Activated B cell treated with CpG ODN at 0.5 μM for 24 hours (primary cell): Measurements from ENCODE around the gene RMI1. TPM values are rescaled to one million over a fixed set of nuclear protein-coding genes. Genes with fewer than 3 reads are reported as not detected.

Experiments used
- ATAC-seq: fragments of 200-7000 bp; cut with Tn5 transposase; one replicate; pipeline ENCODE4 v1.10.0; 2021; ENCODE audit warnings: low read depth, mild to moderate bottlenecking, moderate library complexity
- CTCF ChIA-PET: fragments of 350-600 bp; sonication (Branson Sonifier 250); formaldehyde crosslinking; loops from one replicate; lab custom pipeline; 2021; ENCODE audit warnings: antibody characterized with exemption; lab: Charles Lee
- POLR2A ChIA-PET: fragments of 350-600 bp; sonication (Branson Sonifier 250); formaldehyde crosslinking; loops from one replicate; lab custom pipeline; 2021; ENCODE audit warnings: antibody characterized with exemption; lab: Charles Lee
- DNase-seq: peaks from one replicate; pipeline ENCODE4 v3.0.0; 2022
- H3K27ac Mint-ChIP-seq: one replicate; pipeline ENCODE4 v1.8.0; 2020; ENCODE audit warnings: mixed read lengths
- H3K27me3 Mint-ChIP-seq: one replicate; pipeline ENCODE4 v1.8.0; 2021; ENCODE audit warnings: mixed read lengths
- H3K36me3 Mint-ChIP-seq: one replicate; pipeline ENCODE4 v1.8.0; 2021; ENCODE audit warnings: low read depth, mixed read lengths
- H3K4me1 Mint-ChIP-seq: one replicate; pipeline ENCODE4 v1.8.0; 2021; ENCODE audit warnings: mixed read lengths
- H3K4me3 Mint-ChIP-seq: one replicate; pipeline ENCODE4 v1.8.0; 2020; ENCODE audit warnings: mild to moderate bottlenecking, mixed read lengths
- H3K9me3 Mint-ChIP-seq: one replicate; pipeline ENCODE4 v1.8.0; 2020; ENCODE audit warnings: mixed read lengths
- intact Hi-C: fragments of 100-400 bp; cut with micrococcal nuclease; formaldehyde crosslinking; loops from one replicate; pipeline ENCODE4 v1.15.1; 2024
- total RNA-seq: library from RNA; stranded (reverse); gene quantifications from 2 replicates; pipeline ENCODE4 v1.2.3, GENCODE V29; 2022
- TF ChIP-seq, protein P1 (sequence below): fragments of 200-600 bp; IDR thresholded peaks from one replicate; pipeline ENCODE4 v1.8.0; 2022; ENCODE audit warnings: antibody characterized with exemption, mild to moderate bottlenecking

The RMI1 gene
- total RNA-seq, 1 donor from 2014 or later = 8.5 TPM

GRCh38 chr9:83981126-83981871 lies 694 bp downstream of the RMI1 start:
- ATAC-seq (no peak), DNase-seq (no peak)
- H3K4me1 Mint-ChIP-seq = peaks cover 41% of the 10 kb centered on the region
- intact Hi-C loops = loop anchor here (2.0 to 5.0 kb wide), 3 partner anchors 192 to 1821 kb away; partner anchors contain the start of gene AGTPBP1
- peaks cover 44% of the 10 kb centered on the region for H3K36me3 Mint-ChIP-seq
- ChIA-PET CTCF (interaction anchor here (1.4 kb wide), 1 partner anchor 25 kb away, joined by 4 read pairs; a partner anchor contains a TSS), POLR2A (interaction anchor here (0.5 to 2.8 kb wide), 20 partner anchors 9 to 360 kb away, joined by 3 to 45 read pairs (median 8); partner anchors contain the start of genes IDNK, KIF27 and UBQLN1)
- peak overlapping the region; percentile 100 for H3K27ac Mint-ChIP-seq
- H3K9me3 Mint-ChIP-seq = no peaks in the 10 kb centered on the region
- TF ChIP-seq, protein P1, sequence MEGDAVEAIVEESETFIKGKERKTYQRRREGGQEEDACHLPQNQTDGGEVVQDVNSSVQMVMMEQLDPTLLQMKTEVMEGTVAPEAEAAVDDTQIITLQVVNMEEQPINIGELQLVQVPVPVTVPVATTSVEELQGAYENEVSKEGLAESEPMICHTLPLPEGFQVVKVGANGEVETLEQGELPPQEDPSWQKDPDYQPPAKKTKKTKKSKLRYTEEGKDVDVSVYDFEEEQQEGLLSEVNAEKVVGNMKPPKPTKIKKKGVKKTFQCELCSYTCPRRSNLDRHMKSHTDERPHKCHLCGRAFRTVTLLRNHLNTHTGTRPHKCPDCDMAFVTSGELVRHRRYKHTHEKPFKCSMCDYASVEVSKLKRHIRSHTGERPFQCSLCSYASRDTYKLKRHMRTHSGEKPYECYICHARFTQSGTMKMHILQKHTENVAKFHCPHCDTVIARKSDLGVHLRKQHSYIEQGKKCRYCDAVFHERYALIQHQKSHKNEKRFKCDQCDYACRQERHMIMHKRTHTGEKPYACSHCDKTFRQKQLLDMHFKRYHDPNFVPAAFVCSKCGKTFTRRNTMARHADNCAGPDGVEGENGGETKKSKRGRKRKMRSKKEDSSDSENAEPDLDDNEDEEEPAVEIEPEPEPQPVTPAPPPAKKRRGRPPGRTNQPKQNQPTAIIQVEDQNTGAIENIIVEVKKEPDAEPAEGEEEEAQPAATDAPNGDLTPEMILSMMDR = no peak
- H3K4me3 Mint-ChIP-seq = peak overlapping the region; percentile 99
- H3K27me3 Mint-ChIP-seq = no peaks in the 10 kb centered on the region

GRCh38 chr9:83986195-83986594 lies 5.6 kb downstream of the RMI1 start:
- CTCF ChIA-PET = no interaction called here
- DNase-seq (no peak), ATAC-seq (peak; percentile 35)
- Mint-ChIP-seq H3K4me3 (peak overlapping the region; percentile 52), H3K36me3 (peaks cover 12% of the 10 kb centered on the region), H3K9me3 (no peaks in the 10 kb centered on the region), H3K4me1 (peaks cover 40% of the 10 kb centered on the region), H3K27me3 (no peaks in the 10 kb centered on the region), H3K27ac (peak overlapping the region; percentile 46)
- intact Hi-C loops = no loop called here
- POLR2A ChIA-PET = no interaction called here
- TF ChIP-seq, protein P1 = no peak

GRCh38 chr9:83986765-83987401 lies 6.3 kb downstream of the RMI1 start:
- CTCF ChIA-PET = no interaction called here
- peak overlapping the region; percentile 41 for H3K27ac Mint-ChIP-seq

GRCh38 chr9:83987402-83987791 lies 6.8 kb downstream of the RMI1 start:
- POLR2A ChIA-PET = no interaction called here
- intact Hi-C loops = no loop called here

More at GRCh38 chr9:83986765-83987401, 6.3 kb downstream of the RMI1 start:
- peaks cover 34% of the 10 kb centered on the region for H3K4me1 Mint-ChIP-seq
- TF ChIP-seq, protein P1 = no peak
- H3K36me3 Mint-ChIP-seq = peaks cover 11% of the 10 kb centered on the region
- ATAC-seq = no peak
- DNase-seq = no peak
- H3K9me3 Mint-ChIP-seq = no peaks in the 10 kb centered on the region
- H3K4me3 Mint-ChIP-seq = peak overlapping the region; percentile 15
- intact Hi-C loops = no loop called here
- POLR2A ChIA-PET = no interaction called here
- H3K27me3 Mint-ChIP-seq = no peaks in the 10 kb centered on the region

More at GRCh38 chr9:83987402-83987791, 6.8 kb downstream of the RMI1 start:
- H3K27ac Mint-ChIP-seq = peak overlapping the region; percentile 41
- H3K9me3 Mint-ChIP-seq = no peaks in the 10 kb centered on the region
- DNase-seq (no peak), ATAC-seq (no peak)
- TF ChIP-seq, protein P1 = no peak
- no peak overlapping the region for H3K4me3 Mint-ChIP-seq
- H3K27me3 Mint-ChIP-seq = no peaks in the 10 kb centered on the region
- CTCF ChIA-PET = no interaction called here
- H3K36me3 Mint-ChIP-seq = peaks cover 11% of the 10 kb centered on the region
- peaks cover 34% of the 10 kb centered on the region for H3K4me1 Mint-ChIP-seq
